Loucy (cell line): ENCODE results near the gene ARRDC3.

Experiments used
- CTCF ChIP-seq: fragments of 200-600 bp; sonication (generic); conservative IDR thresholded peaks from 2 replicates; pipeline ENCODE4 v1.5.1; 2014; ENCODE audit warnings: mild to moderate bottlenecking, antibody characterized with exemption, low read length
- EZH2phosphoT487 ChIP-seq: fragments of 200-600 bp; IDR thresholded peaks from 2 replicates; pipeline ENCODE4 v1.6.1; 2018; ENCODE audit warnings: antibody characterized with exemption, mild to moderate bottlenecking, moderate library complexity, borderline replicate concordance

DNA sequence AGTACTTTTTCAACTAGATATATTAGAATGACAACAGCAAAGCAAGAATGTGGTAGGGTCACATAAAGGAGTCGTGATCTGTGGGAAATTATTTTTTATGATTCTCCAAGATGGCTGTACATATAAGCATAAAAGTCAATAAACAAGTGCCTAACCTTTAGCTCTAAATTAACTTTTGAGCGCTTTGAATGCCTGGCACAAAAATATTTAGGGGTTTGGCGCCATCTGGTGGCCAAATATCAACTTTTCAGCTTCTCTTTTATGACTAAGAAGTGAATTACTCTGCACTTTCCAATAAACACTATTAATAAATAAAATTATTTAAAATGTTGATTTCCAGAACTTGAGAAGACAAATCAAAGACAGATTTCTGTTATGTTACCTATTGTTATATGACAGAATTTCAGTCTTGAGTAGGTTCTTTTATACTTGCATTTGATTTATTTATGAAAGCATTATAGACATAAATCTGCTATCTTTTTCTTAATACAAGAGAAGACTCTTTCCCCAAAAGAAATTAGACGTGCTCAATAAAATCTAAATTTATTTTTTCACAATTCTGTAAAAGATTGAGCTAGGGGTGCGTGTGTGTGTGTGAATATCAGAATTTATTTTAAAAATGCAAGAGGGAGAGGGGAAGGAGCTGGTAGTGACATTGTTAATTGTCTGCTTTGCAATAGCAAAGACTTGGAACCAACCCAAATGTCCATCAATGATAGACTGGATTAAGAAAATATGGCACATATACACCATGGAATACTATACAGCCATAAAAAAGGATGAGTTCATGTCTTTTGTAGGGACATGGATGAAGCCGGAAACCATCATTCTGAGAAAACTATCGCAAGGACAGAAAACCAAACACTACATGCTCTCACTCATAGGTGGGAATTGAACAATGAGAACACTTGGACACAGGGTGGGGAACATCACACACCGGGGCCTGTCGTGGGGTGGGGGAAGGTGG is 36.7 kb upstream of the ARRDC3 start:
- TF ChIP-seq EZH2phosphoT487 (no peak), CTCF (peak; percentile 51)
